GM21526 (cell line): ENCODE data around the gene COL9A3.

ENCODE experiments used
- ATAC-seq: cut with Tn5 transposase; IDR thresholded peaks from one replicate; pipeline ENCODE4 v1.9.1; 2021; ENCODE audit warnings: moderate library complexity; ENCODE audit not compliant: unreplicated experiment, low FRiP score

COL9A3 gene

DNA sequence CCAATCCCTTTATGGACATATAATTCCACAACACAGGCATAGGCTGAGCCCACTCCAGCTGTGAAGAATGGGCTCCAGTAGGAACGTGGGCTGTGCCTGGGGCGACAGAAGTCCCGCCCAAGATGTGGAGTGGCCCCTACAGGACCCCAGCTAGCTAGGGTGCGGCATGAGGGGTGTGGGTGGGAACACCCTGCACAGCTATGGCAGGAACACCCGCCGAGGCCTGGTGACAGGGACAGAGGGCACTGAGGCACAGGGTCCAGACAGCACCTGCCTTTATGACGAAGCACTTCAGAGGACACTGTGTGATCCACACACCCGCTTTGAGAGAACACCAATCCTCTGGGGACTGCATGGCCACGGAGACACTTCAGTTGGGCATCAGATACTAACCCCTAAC, 73.0 kb downstream of the COL9A3 start:
- ATAC-seq: no peak

GRCh38 chr20:62890444-62890843, 73.6 kb downstream of the COL9A3 start:
- no peak for ATAC-seq
